Cerebellar nuclear complex (tissue), 1 donor: ENCODE data around the gene GFI1B.
"Not testable (repeated sequence)": the region's sequence is repeated elsewhere in the genome, so short reads cannot be mapped to it uniquely, and the experiment has no call there.

Experiments used
- DNase-seq, 2 experiments: peaks; one replicate each; lab custom pipeline; 2025; lab: John Stamatoyannopoulos, UW

GFI1B gene

DNA sequence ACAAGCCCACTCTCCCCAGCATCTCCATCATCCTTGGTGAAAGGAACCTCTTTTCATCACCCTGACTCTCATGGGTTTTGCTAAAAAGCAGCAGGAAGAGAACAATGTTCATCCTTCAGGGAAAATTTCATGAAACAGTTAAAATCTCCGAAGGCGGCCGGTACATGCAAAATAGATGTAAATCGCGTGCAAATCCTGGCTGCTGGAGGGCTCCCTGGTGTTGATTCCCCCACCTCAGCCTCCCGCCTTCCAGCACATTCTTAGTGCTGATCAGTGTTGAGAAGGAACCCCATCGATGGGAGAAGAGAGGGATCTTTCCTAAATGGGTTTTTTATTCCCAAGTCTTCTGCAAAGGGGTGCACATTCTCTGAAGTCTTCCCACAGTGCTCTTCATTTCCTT lies 8.7 kb upstream of the GFI1B start:
- no peak for DNase-seq

- DNase-seq: no peak
Observed at GRCh38 chr9:132970324-132971062, 8.0 kb upstream of the GFI1B start.

DNA sequence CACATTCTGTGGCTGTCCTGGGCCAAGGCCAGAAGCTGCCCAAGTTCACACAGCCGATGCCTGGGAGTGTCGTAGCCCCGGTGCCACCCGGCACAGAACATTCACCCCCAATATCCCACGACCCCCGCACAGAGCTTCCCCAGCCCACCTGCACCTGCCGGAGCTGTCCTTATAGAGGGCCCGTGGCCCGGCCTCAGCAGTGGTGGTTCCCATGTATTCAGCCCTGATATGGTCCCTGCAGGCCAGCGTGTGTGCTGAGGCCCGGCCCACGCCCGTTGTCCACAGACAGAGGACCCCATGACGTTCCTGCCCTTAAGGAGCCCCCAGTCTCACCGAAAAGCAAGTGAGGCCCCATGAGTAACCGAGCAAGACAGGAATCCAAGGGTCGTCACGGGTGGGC lies 5.3 kb upstream of the GFI1B start:
- no peak for DNase-seq

- no peak for DNase-seq
Observed at GRCh38 chr9:132973713-132974112, 4.8 kb upstream of the GFI1B start.

- DNase-seq: no peak
Observed at GRCh38 chr9:132975961-132976360, 2.5 kb upstream of the GFI1B start.

GRCh38 chr9:132976571-132976970 lies 1.9 kb upstream of the GFI1B start:
- no peak for DNase-seq

GRCh38 chr9:132978112-132978450 lies 413 bp upstream of the GFI1B start:
- no peak for DNase-seq

DNA sequence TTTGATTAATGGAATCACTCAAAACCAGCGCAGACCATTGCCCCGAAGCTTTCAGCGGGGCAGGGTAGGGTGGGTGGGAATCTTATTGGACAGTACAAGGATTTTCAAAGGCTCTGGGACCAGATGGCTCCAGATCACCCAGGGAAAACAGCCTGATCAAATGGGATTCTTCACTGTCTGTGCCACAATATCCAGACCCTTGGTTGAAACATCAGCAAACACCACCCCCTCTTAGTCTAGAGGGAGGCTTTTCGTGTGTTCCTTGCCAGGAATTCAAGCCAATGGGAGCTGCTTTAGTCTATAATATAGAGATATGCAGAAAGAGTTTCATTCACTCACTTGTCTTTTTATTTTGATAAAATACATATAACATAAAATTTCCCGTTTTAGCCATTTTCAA lies 1.7 kb downstream of the GFI1B start:
- no peak for DNase-seq

DNA sequence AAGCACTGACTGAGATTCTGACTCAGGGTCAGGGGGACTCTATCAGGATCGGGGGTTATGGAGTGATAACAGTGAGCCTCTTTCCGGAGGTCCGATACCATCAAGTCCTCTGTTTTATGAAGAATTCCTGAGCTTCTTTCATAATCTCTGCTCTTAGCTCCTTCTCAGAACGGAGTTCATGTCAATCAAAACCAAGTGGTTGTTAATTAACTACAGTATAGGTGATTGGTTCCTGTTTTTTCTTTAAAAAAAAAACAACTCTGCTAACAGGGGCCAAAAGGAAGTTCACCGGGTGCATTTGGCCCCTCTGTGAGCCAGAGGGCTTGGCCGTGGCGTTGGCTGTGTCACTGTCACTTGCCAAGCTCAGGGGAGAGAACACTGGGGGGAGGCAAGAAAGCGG lies 4.0 kb downstream of the GFI1B start:
- DNase-seq: no peak

DNA sequence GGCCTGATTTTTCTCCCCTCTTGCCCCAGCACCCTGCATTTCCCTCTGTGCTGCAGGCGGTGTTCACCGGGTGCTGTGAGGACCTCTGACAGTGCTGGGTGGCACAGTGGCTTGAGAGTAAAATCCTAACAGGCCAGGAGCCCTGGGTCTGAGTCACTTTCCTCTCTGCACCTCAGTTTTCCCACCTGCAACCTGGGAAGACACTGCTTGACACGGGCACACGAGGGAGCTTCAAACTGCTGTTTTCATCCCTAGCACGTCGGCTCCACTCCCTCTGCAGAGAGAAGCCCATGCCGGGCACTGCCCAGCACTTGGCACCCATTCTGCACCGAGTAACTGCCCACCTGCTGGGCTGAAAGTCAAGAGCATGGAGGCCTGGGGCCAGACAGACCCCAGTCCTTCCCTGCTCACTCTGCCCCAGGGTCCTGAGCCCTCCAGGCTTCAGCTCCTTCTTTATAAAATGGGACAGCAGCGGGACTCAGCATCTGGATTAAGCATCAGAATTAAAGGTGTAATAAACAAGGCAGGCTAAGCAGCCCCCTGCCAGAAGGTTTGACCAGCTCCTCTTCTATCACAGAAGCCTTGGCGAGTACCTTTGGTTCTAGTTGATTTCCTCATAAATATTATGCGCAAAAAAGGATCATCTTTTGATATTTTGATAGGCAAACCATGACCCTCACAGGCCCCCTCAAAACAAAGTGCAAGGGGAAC lies 5.2 kb downstream of the GFI1B start:
- DNase-seq: no peak

GRCh38 chr9:132984202-132985070 lies 5.9 kb downstream of the GFI1B start:
- DNase-seq: no peak

GRCh38 chr9:132985071-132985350 lies 6.5 kb downstream of the GFI1B start:
- DNase-seq: no peak

DNA sequence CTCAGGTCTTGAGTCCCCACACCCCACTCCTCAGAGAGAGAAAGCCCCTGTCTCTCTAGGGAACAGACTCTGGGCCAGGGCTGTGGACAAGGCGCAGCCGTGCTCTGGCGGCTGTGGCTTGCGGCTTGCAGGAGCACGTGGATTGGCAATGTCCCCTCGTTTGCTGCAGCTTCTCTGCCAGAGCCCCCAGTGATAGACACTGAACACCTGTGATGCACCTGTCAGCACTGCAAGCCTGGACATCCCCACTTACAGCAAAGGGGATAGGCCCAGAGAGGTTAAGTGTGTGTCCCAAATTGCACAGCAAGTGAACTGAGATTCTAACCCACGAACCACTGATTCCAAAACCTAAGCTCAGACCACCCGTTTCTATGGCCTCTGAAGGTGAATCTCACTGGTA lies 7.0 kb downstream of the GFI1B start:
- DNase-seq: no peak

- no peak for DNase-seq
Observed at GRCh38 chr9:132986114-132986513, 7.6 kb downstream of the GFI1B start.

DNA sequence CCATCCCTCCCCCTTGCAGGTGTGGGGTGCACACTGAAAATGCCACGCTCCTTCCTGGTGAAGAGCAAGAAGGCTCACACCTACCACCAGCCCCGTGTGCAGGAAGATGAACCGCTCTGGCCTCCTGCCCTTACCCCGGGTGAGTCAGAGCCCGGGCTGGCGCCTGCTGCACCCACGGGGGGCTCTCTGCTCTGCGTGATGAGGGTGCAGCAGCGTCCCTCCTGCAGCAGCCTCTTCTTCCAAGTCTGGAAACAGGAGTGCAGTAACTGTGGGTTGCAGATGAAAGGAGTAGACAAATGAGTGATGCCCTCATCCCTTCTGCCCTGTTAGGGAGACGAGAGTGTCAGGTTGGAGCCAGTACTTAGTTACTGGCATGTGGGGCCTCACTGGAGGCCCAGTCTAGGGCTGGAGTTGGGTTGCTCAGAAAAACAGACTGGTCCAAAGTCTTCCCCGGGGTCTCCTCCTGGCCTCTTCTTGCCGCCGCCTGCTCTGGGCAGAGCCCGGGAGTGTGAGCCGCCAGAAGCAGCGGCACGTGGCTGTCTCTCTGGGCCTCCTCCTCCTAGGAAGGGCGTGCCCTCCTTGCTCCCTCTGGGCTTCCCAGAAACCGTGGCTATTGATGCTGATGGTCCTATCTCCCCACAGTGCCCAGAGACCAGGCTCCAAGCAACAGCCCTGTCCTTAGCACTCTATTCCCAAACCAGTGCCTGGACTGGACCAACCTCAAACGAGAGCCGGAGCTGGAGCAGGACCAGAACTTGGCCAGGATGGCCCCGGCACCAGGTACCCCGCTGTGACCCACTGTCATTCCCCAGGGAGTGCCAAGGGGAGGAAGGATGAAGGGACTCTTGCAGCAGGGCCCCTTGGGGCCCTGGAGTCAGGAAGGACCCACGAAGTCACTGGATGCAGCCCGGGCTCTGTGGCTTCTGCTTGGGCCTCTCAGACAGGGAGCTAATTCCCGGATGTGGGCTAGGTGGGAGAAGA lies 8.4 kb downstream of the GFI1B start:
- no peak for DNase-seq

GRCh38 chr9:132988244-132989013 lies 9.9 kb downstream of the GFI1B start:
- DNase-seq: no peak

GRCh38 chr9:132989014-132989310 lies 10.5 kb downstream of the GFI1B start:
- no peak for DNase-seq

DNA sequence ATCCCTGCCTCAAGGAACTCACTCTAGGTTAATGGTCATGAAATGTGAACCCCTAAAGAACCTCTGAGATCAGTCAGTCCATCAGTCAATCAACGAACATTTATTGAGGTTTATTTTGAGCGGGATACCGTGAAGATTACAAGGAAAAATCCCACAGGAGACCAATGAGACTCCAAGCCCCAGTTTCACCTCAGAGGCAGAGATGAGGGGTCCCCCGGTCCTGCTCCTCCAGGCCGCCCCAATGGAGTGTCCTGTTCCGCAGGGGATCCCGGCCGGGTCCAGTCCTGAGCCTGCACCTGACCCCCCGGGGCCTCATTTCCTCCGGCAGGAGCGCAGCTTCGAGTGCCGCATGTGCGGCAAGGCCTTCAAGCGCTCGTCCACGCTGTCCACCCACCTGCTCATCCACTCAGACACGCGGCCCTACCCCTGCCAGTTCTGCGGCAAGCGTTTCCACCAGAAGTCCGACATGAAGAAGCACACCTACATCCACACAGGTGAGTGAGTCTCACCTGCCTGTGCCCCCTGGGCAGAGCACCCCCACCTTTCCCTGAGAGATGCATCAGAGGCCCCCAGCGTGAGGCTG lies 11.0 kb downstream of the GFI1B start:
- DNase-seq: no peak

GRCh38 chr9:132989998-132990557 lies 11.6 kb downstream of the GFI1B start:
- DNase-seq: not testable (repeated sequence)

GRCh38 chr9:132990781-132991180 lies 12.3 kb downstream of the GFI1B start:
- no peak for DNase-seq
